Activated T-cell treated with anti-CD3 and anti-CD28 coated beads, Interleukin-2, amount 50 U/mL, for 48 hours (primary cell): ENCODE data around the gene ZNF414.
"Not testable (repeated sequence)": the region's sequence is repeated elsewhere in the genome, so short reads cannot be mapped to it uniquely, and the experiment has no call there.

Experiments
- DNase-seq, 2 experiments: peaks; one replicate each; pipeline ENCODE4 v3.0.0-alpha.2; 2020

ZNF414 gene, protein sequence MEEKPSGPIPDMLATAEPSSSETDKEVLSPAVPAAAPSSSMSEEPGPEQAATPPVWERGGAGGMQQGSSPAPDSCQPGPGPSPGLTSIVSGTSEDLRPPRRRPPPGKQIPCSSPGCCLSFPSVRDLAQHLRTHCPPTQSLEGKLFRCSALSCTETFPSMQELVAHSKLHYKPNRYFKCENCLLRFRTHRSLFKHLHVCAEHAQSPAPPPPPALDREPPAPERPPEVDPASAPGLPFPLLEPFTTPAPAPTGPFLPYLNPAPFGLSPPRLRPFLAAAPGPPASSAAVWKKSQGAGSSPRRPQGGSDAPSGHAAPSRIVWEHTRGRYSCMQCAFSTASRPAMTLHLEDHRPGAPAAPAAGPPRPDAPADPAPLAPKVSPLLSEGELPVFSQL

DNA sequence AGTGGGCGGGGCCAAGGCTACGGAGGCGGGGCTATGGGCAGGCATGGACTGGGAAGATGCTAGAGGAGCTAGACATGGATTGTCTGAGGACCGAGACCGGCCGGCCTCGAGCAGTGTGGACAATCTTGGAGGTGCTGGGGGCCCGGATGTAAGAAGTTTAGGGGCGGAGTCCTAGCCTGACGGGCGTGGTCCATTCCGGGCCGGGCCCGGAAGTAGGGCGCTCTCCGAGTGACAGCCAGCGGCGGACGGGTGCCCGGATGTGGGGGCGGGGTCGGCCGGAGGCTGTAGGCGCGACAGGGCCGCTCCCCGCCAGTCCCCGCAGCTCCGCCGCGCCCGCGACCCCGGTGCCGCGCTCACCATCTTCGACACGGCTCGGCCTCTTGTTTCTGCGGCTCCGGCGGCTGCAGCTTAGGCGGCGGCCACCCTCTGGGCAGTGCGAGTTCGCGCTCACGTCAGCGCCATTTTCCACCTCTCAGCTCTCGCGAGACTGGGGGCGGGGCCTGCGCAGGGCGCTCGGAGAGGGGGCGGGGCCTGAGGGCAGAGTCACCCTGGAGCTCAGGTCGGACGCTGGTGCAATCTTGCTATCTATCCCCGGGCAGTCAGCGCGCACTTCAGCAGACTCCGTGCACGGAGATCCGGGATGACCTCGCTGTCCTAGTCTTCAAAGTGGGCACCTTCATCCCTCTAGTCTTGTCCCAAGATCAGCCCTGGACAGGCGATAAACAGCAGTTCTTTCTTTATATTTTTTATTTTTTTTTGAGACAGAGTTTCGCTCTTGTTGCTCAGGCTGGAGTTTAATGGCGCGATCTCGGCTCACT lies at the start of gene ZNF414:
TSS of gene ZNF414 (minus strand) at position 481 of the 818 bp plus-strand sequence. CDS start at position 360, 121 bp downstream.
- peak; percentile 98 to 99 for DNase-seq

DNA sequence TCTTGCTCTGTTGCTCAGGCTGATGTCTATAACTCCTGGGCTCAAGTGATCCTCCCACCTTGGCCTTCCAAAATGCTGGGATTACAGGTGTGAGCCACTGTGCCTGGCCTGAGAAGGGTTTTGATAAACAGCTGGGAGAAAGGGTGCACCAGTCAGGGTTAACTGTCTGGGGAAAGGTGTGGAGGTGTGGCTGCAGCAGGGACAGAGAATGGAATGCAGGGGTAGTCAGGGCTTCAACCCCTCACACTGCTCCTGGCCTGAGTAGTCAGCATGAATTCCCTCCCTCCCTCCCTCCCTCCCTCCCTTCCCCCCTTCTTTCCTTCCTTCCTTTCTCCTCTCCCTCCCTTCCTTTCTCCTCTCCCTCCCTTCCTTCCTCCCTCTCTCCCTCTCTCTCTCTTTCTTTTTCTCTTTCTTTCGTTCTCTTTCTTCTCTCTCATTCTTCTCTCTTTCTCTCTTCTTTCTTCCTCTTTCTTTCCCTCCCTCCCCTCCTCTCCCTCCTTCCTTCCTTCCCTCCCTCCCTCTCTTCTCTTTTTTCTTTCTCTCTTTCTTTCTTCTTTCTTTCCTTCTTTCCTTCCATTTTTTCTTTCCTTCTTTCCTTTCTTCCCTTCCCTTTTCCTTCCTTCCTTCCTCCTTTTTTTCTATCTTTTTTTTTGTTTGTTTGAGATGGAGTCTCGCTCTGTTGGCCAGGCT lies 47.3 kb upstream of the ZNF414 start:
- no peak for DNase-seq

DNA sequence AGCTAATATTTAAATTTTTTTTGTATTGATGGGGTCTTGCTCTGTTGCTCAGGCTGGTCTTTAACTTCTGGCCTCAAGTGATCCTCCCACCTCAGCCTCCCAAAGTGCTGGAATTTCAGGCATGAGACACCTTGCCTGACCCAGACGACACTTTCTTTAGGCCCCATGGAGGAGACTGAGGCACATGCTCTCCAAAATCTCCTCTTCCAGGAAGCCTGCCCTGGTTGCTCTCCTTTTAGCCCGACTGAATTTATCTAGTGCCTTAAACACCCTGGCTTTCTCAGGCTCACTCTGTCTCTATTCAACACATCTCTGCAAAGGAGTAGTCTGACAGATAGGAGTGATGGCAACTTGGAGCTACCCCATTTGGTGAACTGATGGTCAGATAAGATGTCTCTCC lies 44.4 kb upstream of the ZNF414 start:
- DNase-seq: no peak

DNA sequence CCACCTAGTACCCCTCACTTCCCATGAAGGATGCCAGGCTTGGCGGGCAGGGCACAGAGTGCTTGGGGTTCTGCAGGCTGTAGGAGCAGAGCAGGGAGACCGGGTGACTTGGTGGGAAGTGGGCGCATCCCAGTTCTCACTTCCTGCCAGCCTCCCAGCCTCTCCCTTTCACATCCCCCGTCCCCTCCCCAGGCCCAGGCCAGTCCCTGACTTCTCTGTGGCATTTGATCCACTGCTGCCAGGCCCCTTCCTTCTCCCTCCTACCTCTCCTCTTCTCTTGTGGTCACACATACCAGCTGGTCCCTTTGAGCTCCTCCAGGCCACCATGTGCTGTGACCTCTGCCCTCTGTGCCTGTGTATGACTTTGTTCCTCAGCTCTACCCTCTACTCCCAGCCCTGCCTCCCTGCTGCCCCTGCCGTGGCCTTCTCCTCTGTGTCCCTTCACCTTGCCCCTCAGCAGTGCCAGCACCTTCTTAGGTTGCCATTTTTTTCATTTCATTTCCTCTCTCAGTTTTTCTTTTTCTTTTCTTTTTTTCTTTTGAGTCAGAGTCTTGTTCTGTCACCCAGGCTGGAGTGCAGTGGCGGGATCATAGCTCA lies 43.8 kb upstream of the ZNF414 start:
- no peak for DNase-seq

DNA sequence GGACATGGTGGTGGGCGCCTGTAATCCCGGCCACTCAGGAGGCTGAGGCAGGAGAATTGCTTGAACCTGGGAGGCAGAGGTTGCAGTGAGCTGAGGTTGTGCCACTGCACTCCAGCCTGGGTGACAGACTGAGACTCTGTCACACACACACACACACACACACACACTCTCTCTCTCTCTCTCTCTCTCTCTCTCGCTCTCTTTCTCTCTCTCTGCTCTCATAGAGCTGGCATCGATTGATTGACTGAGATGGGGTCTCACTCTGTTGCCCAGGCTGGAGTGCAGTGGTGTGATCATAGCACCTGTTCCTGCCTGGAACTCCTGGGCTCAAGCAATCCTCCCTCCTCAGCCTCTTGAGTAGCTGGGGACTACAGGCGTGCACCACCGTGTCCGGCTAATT lies 39.8 kb upstream of the ZNF414 start:
- DNase-seq: not testable (repeated sequence)

DNA sequence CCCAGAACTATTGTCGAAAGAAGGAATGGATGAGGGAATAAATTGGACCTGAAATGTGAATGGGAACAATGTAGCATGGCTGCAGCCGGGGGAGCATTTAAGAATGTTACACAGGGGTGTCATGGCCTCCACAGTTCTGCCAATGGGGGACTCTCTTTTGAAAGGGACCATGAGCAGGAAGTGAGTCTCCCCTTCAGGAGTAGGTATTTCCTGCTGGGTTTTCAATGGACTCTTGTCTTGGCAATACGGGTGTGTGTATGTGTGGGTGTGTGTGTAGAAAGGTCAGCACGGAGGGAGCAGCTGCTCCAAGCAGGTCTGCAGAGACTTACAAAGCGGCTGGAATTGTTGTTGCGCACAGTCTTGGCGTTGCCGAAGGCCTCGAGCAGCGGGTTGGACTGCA lies 38.8 kb upstream of the ZNF414 start:
- DNase-seq: no peak

DNA sequence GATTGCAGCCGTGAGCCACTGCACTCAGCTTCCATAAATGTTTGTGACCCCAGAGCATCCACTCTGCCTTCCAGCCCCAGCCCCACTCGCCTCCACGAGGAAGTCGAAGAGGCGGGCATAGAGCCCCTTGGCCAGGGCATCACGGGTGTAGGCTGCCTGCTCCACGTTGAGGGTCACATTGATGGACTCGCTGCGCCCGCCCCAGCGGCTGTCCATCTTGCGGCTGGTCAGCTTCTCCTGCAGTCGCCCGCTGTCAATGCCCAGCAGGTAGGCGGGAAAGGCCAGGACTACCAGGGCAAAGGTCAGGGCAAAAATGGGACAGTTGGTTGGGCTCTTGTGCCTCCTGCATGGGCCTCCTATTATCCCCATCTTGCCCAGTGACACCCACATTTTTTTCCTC lies 36.1 kb upstream of the ZNF414 start:
- DNase-seq: no peak

DNA sequence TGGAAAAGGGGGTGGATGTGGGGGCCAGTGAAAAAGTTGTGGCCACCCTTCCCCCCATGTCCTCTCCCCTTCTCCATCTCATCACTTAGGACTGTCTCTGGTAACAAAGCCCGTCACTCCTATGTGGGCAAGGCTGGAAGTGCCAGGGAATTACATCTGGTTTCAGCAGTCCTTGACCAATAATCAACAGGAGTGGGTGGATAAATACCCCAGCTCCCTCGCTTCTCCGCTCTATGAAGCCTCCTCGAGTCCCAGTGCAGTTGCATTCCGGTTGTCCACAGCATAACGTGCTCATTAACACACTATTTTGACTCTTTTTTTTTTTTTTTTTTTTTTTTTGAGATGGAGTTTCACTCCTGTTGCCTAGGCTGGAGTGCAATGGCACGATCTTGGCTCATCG lies 31.8 kb upstream of the ZNF414 start:
- no peak for DNase-seq

DNA sequence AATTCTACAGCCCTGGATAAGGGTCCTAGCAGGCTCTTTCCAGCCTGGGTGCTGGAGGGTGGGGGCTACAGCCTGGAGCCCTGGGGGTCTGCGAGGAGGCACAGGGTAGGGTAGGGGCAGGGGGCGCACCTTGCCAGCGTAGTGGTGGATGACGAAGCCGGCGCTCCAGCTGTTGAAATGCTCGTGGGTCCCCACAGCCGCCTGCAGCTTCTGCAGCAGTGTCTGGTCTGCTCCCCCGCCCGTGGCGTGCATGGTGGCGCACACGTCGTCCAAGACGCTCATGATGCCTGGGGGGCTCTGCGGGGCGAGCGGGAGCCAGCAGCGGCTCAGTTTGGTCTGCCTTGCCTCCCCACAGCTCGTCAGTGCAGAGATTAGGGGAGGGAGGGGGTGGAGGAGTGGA lies 30.2 kb upstream of the ZNF414 start:
- no peak for DNase-seq

DNA sequence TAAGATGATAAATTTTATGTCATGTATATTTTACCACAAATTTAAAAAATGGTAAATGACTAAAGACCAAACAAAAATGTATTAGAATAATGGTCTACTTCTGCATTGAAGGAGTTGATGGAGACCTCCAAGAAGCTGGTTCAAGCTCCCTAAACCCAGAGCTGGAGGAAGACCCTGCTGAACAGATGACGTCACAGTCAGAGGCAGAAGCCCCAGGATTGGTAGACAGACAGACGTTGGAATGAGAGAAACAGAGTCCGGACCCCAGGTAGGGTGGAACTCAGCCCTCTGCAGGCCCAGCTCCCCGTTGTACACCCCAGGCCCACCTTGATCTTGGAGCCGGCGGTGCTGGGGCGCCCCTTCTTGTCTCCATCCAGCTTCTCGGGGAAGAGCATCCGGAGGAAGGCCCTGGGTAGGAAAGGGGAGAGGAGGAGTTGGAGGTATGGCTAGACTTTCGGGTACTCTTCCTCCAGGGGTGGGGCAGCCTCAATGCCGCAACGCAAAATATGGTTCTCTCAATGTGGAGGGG lies 25.7 kb upstream of the ZNF414 start:
- no peak for DNase-seq

DNA sequence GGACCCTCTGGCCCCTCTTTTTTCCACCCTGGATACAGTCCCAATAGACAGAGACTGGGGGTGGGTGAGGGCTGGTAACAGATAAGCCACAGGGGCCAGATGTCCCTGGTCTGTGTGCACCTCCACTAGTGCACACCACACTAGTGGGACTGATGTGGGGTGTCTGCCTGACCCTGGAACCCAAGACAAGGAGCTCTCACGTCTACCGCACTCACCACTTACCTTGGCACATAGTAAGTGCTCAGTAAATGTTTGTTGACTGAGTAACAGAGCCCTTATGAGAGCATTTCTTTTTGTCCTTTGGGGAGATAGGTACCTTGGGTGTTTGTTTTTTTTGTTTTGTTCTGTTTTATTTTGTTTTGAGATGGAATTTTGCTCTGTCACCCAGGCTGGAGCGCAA lies 23.1 kb upstream of the ZNF414 start:
- no peak for DNase-seq

DNA sequence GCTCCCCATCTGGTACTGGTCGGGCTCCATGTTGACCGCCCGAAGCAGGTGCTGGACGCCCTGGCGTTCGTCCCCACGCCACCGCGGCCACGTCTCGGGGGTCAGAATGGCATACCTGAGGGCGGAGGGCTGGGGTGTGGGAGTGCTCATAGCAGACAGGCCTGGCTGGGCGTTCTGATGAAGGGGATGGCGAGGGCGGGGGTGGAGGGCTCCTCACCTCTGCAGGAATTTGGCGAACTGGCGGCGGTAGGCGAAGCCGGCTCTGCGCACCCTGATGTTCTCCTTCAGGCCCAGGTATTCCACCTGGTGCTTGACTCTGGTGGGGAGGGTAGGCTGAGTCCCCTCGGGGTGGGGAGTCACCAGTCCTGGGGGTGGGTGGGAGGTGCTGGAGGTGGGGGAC lies 22.3 kb upstream of the ZNF414 start:
- DNase-seq: no peak

DNA sequence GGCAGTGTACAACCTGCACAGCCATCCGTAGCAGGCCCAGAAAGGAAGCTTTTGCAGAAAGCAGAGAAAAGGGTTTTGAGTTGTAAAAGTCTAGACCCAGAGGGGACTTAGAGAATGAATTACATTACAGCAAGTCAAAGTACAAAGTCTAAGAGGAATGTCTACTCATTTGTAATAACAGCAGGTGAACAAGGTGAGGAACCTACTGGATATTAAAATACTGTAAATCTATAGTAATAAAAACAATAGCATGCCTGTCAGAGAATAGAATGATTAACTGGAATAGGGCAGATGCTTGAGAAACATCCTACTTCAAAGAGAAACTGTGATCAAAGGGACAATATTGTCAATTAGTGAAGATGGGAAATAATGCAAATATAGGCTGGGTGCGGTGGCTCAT lies 18.3 kb upstream of the ZNF414 start:
- DNase-seq: no peak

DNA sequence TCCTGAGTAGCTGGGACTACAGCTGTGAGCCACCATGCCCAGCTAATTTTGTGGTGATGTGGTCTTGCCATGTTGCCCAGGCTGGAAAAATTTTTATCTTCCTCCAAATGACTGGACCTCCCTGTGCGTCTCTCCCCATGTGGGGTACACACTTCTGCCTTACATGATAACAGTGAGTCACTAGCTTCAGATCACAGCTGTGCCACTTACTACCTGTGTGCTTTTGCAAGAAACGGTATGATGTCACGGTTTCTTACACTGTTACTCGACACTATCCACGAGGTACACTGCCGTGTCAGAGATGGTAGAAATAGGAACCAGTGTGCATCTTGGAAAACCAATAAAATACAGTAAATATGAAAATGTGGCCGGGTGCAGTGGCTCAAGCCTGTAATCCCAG lies 17.5 kb upstream of the ZNF414 start:
- no peak for DNase-seq

DNA sequence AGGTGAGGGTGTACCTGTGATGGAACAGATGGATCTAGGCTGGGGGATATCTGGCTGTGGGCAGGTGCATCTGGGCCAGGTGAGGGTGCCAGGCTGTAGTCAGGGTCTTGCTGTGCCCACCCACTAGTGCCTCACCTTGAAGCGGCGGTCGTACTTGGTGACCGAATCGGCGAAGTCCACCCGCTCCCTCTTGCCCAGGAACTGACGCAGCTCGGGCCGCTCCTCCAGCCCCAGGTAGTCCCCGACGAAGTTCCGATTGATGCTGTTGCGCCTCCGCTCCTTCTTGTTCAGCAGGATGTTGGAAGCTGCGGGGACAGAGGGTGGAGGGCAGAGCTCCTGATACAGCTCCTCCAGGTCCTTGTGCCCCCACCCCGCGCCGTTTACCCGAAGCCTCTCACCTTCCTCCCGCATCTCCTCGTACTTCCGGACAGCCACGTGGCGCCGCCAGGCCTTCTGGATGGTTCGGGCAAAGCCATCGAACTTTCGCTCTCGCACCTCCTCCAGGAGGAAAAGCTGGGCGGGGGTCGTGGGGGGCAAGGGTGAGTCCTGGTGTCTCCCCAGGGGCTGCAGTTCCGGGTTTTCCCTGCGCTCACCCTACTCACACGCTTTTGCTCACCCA lies 16.2 kb upstream of the ZNF414 start:
- no peak for DNase-seq

DNA sequence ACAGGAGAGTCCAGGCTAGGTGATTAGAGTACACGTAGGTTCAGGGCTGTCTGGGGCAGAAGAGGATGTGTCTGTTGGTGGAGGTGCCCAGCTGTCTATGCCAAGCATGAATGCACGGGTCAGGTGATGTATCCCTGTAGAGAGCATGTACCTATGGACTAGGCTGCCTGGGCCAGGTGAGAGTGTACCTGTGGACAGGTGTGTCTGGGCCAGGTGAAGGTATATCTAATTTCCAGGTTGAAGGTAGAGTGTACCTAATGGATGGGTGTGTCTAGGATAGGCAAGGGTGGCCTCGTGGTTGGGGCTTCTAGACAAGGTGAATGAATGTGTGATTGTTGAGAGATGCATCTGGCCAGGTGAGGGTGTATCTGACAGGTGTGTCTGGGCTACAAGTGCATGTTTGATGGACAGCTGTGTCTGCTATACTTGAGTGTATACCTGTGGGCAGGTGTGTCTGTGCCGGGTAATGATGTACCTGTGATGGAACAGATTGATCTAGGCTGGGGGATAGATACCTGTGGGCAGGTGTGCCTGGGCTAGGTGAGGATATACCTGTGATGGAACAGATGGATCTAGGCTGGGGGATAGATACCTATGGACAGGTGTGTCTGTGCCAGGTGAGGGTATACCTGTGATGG lies 15.5 kb upstream of the ZNF414 start:
- DNase-seq: no peak

DNA sequence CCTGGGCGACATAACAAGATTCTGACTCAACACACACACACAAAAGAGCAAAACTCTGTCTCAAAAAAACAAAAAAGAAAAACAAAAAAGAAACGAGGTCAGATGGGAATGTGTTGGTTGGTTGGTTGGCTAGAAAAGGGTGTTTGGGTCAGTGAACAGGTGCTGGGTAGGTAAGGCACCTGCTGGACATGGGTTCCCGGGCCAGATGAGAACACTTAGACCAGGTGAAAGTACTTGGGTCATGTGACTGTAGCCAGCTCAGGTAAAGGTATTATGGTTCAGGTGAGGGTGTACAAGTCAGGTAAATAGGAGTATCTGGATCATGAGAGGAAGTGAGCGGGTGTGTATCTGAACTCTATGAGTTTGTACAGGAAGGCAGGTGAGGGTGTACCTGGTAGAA lies 14.5 kb upstream of the ZNF414 start:
- DNase-seq: no peak

DNA sequence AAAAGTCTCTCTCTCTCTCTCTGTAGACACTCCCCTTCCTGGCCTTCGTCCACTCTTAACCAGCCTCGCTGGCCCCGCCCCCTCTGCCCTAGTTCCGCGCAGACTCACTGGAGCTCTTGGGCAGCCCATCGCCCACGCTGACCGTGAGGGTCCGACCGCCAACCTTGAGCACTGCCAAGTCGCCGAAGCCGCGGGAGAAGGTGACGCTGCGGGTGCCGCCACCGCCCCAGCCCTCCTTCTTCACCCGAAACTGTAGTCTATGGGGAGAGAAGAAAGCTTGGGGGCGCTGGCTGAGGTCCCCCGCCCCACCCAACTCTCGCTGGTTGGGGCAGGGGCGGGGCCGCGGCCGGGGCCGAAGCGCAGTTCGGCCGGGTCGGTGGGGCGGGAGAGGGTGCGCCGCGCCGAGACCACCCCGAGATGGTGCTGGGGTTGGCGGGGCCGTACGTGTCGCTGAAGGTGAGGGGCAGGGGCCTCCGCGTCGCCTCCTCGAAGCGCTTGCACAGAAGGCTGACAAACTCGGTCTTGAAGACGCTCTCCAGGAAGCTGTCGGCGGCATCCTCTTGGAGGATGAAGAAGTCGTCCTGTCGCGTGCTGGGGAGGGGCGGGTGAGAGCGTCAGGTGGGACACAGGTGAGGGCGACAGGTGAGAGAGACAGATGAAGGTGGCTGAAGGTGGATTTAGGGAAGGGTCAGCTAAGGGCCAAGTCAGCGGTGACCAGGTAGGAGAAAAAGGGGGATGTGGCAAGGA lies 12.6 kb upstream of the ZNF414 start:
- DNase-seq: no peak

DNA sequence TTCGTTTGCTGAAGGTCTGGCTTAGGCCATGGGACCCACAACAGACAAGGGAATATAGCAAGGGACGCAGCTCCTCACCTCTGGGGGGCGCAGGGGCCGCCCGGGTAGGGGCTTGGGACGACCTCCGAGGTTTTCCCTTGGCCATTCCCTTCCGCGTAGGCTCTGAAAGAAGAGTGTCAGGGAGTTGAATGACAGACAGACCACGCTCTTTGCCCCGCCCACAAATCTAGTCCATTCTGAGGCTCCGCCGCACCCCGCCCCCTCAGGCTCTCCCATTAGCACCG lies 11.4 kb upstream of the ZNF414 start:
- no peak for DNase-seq

DNA sequence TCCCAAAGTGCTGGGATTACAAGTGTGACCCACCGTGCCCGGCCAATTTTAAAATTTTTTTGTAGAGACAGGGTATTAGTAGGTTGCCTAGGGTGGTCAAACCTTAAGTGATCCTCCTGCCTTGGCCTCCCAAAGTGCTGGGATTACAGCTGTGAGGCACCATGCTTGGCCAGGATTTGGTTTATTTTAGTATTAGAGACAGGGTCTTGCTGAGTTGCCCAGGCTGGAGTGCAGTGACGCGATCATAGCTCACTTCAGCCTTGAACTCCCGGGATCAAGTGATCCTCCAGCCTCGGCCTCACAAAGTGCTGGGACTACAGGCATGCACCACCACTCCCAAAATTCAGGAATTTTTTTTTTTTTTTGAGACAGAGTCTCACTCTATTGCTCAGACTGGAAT lies 5.4 kb upstream of the ZNF414 start:
- no peak for DNase-seq

DNA sequence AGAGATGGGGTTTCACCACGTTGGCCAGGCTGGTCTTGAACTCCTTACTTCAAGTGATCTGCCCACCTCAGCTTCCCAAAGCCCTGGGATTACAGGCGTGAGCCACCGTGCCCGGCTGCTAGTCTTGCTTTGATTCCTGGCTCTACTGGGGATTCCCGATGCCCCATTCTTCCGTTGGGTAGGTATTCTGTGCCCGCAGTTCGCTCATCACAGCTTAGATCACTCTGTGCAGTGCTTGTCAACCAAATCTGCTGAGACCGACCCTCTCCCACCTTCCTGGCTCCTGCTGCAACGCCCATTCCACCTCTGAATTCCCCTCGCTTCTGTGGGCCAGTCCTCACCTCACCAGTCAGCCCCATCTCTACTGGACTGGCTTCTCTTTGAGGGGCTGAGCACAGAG lies 4.6 kb upstream of the ZNF414 start:
- no peak for DNase-seq
